Upper lobe of left lung (tissue), 6 donors: Measurements from ENCODE around the gene SNX21. TPM values are rescaled to one million over a fixed set of nuclear protein-coding genes. Genes with fewer than 3 reads are reported as not detected.

Source experiments
- ATAC-seq, 2 donors: fragments of 200-7000 bp; cut with Tn5 transposase; one replicate each; pipeline ENCODE4 v1.9.1; 2022; ENCODE audit warnings: mild to moderate bottlenecking in 2 of 2, moderate library complexity in 2 of 2; ENCODE audit not compliant: low FRiP score in 2 of 2
- DNase-seq, 2 donors: peaks; one replicate each; pipeline ENCODE4 v3.0.0-alpha.2; 2019 to 2020
- H3K27ac ChIP-seq, 4 donors: fragments of 200-600 bp; sonication (generic); one replicate each; pipeline ENCODE4 v1.5.1; 2016 to 2019
- H3K27me3 ChIP-seq, 4 donors: fragments of 200-600 bp; sonication (generic); one replicate each; pipeline ENCODE4 v1.5.1; 2017 to 2019
- H3K36me3 ChIP-seq, 4 donors: fragments of 200-600 bp; sonication (generic); one replicate each; pipeline ENCODE4 v1.5.1; 2016 to 2019
- H3K4me1 ChIP-seq, 4 donors: fragments of 200-600 bp; sonication (generic); one replicate each; pipeline ENCODE4 v1.5.1; 2018 to 2019
- H3K4me3 ChIP-seq, 4 donors: fragments of 200-600 bp; sonication (generic); one replicate each; pipeline ENCODE4 v1.5.1; 2017 to 2019; ENCODE audit warnings: mild to moderate bottlenecking in 2 of 4, moderate library complexity in 1 of 4
- H3K9me3 ChIP-seq, 4 donors: fragments of 200-600 bp; sonication (generic); one replicate each; pipeline ENCODE4 v1.5.1; 2018 to 2019
- EP300 ChIP-seq, 4 donors: sonication (generic); formaldehyde crosslinking; IDR thresholded peaks; one replicate each; pipeline ENCODE4 v1.5.1; 2017; ENCODE audit warnings: antibody characterized with exemption in 4 of 4, control low read depth in 2 of 4
- POLR2A ChIP-seq, 4 donors: fragments of 450-650 bp; IDR thresholded peaks; one replicate each; pipeline ENCODE4 v1.5.1; 2016 to 2017; ENCODE audit warnings: antibody characterized with exemption in 4 of 4, mild to moderate bottlenecking in 2 of 4
- POLR2AphosphoS5 ChIP-seq, 2 donors: sonication (generic); formaldehyde crosslinking; IDR thresholded peaks; one replicate each; pipeline ENCODE4 v1.5.1; 2017; ENCODE audit warnings: antibody characterized with exemption in 2 of 2
- WGBS, 2 donors: methylation state at CpG; one replicate each; pipeline ENCODE4 v1.1.5; 2017 to 2018; 5-methylcytosine and 5-hydroxymethylcytosine counted together
- total RNA-seq, 6 donors: library from RNA; depleted of rRNA in 4 of 6; stranded (reverse); fragments of >200 nt in 4 of 6; gene quantifications; one replicate each; pipeline versions ENCODE4 v1.1.0 to v1.2.1, GENCODE V29; 2016 to 2021
- TF ChIP-seq, protein P1 (sequence below), 6 experiments: fragments of 450-650 bp in 4 of 6; fragments of 200-600 bp in 2 of 6; sonication (generic) in 2 of 6; IDR thresholded peaks; one replicate each; pipeline ENCODE4 v1.5.1; 2016 to 2019; ENCODE audit warnings: antibody characterized with exemption in 6 of 6
- donor health status: DM: no; HTN: no; CAD: no; lungs with moderate emphysema.
- donor health status: DM: no; HTN: yes; CAD: no; lungs with severe emphysema.

The SNX21 gene
- total RNA-seq, 6 donors from 2014 or later = 23.9 to 117 (median 52.9) TPM

- DNase-seq (no peak), ATAC-seq (no peak)
- TF ChIP-seq POLR2AphosphoS5 (IDR thresholded peaks at IDR 0.05) = no peak
- TF ChIP-seq, protein P1, sequence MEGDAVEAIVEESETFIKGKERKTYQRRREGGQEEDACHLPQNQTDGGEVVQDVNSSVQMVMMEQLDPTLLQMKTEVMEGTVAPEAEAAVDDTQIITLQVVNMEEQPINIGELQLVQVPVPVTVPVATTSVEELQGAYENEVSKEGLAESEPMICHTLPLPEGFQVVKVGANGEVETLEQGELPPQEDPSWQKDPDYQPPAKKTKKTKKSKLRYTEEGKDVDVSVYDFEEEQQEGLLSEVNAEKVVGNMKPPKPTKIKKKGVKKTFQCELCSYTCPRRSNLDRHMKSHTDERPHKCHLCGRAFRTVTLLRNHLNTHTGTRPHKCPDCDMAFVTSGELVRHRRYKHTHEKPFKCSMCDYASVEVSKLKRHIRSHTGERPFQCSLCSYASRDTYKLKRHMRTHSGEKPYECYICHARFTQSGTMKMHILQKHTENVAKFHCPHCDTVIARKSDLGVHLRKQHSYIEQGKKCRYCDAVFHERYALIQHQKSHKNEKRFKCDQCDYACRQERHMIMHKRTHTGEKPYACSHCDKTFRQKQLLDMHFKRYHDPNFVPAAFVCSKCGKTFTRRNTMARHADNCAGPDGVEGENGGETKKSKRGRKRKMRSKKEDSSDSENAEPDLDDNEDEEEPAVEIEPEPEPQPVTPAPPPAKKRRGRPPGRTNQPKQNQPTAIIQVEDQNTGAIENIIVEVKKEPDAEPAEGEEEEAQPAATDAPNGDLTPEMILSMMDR (IDR thresholded peaks at IDR 0.05) = no peak
- TF ChIP-seq EP300 (IDR thresholded peaks at IDR 0.05) = no peak
- TF ChIP-seq POLR2A (IDR thresholded peaks at IDR 0.05) = no peak
- peak overlapping the region in 1 of 4 donors; percentile 59 for H3K27ac ChIP-seq
- no peaks in the 10 kb centered on the region for H3K9me3 ChIP-seq
- 8 to 19% methylated on average over 9 to 10 of the region's 11 CpGs for WGBS, 2 donors
- H3K36me3 ChIP-seq = peaks cover 24 to 36% (median 35%) of the 10 kb centered on the region in 4 donors
- H3K4me1 ChIP-seq = peaks cover 13 to 21% (median 17%) of the 10 kb centered on the region in 4 donors
- peak overlapping the region; percentile 39 to 67 (median 66) for H3K4me3 ChIP-seq
- H3K27me3 ChIP-seq = no peaks in the 10 kb centered on the region
These were observed 20.6 kb upstream of the SNX21 start for GRCh38 chr20:45813006-45813340.

DNA sequence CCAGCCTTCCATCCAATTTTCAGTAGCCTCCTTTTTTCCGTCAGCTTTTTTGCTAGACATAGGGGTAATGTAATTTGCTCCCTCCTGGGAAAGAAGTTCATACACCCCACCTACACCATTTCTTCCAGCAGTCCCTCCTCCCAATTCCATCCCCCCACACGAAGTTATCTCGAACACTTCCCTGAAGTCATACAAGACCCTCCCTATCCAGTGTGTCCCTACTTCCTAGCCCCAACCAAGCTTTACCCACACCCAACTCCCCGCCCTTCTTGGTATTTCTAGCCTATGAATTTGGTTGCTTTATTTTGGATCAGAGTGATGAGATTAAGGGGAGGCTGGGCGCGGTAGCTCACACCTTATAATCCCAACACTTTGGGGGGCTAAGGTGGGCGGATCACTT is 20.1 kb upstream of the SNX21 start:
- no peak overlapping the region for H3K27ac ChIP-seq
- DNase-seq (no peak), ATAC-seq (no peak)
- TF ChIP-seq, protein P1 (IDR thresholded peaks at IDR 0.05) = no peak
- TF ChIP-seq POLR2A (IDR thresholded peaks at IDR 0.05) (no peak), POLR2AphosphoS5 (IDR thresholded peaks at IDR 0.05) (no peak), EP300 (IDR thresholded peaks at IDR 0.05) (no peak)
- 64 to 66% methylated on average over 7 of the region's 7 CpGs for WGBS, 2 donors
- H3K27me3 ChIP-seq = no peaks in the 10 kb centered on the region
- no peaks in the 10 kb centered on the region for H3K9me3 ChIP-seq
- H3K36me3 ChIP-seq = peaks cover 22 to 31% (median 30%) of the 10 kb centered on the region in 4 donors
- H3K4me1 ChIP-seq = peaks cover 13 to 21% (median 17%) of the 10 kb centered on the region in 4 donors
- peak overlapping the region in 2 of 4 donors; percentile 66 to 67 for H3K4me3 ChIP-seq

DNA sequence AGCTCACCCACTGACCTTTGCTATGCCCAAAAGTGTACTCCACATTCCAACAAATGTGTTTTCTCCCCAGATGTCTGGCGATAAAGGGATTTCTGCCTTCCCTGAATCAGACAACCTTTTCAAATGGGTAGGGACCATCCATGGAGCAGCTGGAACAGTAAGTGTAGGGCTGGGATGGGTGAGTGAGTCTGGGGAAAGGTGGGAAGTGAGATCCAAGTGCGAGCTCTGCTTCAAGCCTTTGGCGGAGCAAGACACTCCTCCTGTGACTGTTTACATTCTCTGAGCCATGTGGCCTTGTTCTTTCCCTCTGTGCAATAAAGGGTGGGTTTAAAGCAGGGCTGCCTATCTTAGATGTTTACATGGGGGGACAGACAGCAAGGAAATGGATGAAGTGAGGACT is 19.3 kb upstream of the SNX21 start:
- no peak overlapping the region for H3K27ac ChIP-seq
- peaks cover 17 to 23% (median 21%) of the 10 kb centered on the region in 4 donors for H3K36me3 ChIP-seq
- WGBS, 2 donors = 83 to 89% methylated on average over 3 of the region's 3 CpGs
- TF ChIP-seq, protein P1 (IDR thresholded peaks at IDR 0.05) = no peak
- TF ChIP-seq EP300 (IDR thresholded peaks at IDR 0.05) (no peak), POLR2AphosphoS5 (IDR thresholded peaks at IDR 0.05) (no peak), POLR2A (IDR thresholded peaks at IDR 0.05) (no peak)
- no peaks in the 10 kb centered on the region for H3K27me3 ChIP-seq
- H3K9me3 ChIP-seq = no peaks in the 10 kb centered on the region
- H3K4me3 ChIP-seq = no peak overlapping the region
- peaks cover 13 to 21% (median 17%) of the 10 kb centered on the region in 4 donors for H3K4me1 ChIP-seq
- ATAC-seq = no peak
- DNase-seq = no peak

DNA sequence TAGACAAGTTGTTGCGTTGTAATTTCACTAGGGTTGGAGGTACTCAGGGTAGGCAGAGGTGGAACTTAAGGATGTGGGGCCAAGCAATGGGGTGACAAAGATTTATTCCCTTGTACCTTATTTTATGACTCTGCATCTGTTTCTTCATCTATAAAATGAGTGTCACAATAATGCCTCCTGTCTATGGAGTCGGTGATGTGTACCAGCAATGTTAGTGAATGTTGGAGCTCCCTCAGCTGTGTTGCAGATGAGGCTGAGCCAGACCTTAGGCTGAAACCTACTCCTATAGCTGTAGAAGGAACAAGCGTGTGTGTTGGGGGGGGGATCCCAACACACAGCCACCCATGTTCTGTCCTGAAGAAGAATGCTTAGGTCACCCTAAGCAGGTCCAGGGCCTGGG is 16.6 kb upstream of the SNX21 start:
- no peaks in the 10 kb centered on the region for H3K36me3 ChIP-seq
- WGBS, 2 donors = 91 to 97% methylated on average over 3 of the region's 3 CpGs
- H3K4me3 ChIP-seq = no peak overlapping the region
- no peak for TF ChIP-seq POLR2AphosphoS5 (IDR thresholded peaks at IDR 0.05)
- TF ChIP-seq, protein P1 (IDR thresholded peaks at IDR 0.05) = no peak
- no peak for TF ChIP-seq POLR2A (IDR thresholded peaks at IDR 0.05)
- TF ChIP-seq EP300 (IDR thresholded peaks at IDR 0.05) = no peak
- ATAC-seq (no peak), DNase-seq (no peak)
- H3K9me3 ChIP-seq = no peaks in the 10 kb centered on the region
- peaks cover 10 to 17% (median 15%) of the 10 kb centered on the region in 4 donors for H3K4me1 ChIP-seq
- H3K27ac ChIP-seq = peak overlapping the region; percentile 42 to 61 (median 52)
- peaks cover 0 to 1% (median 0%) of the 10 kb centered on the region in 4 donors for H3K27me3 ChIP-seq
